HEK293 (cell line): ENCODE data around the gene DLG2.

Experiments used
- CTCF ChIA-PET: fragments of 350-600 bp; formaldehyde crosslinking; extraction: SDS; loops from one replicate; lab custom pipeline; 2021; ENCODE audit warnings: antibody characterized with exemption; lab: Yijun Ruan, JAX
- POLR2A ChIA-PET: fragments of 300-600 bp; formaldehyde crosslinking; extraction: SDS; loops from one replicate; lab custom pipeline; 2020; ENCODE audit warnings: antibody characterized with exemption, inconsistent platforms; lab: Yijun Ruan, JAX
- H3K27ac ChIP-seq: fragments of 200-500 bp; sonication (Bioruptor generic); 2 replicates; pipeline ENCODE4 v1.5.1; 2014; ENCODE audit warnings: low read depth, low read length, control low read depth, inconsistent platforms; ENCODE audit errors: extremely low read depth
- H3K36me3 ChIP-seq, 2 experiments: fragments of 200-500 bp in 1 of 2; sonication (Bioruptor generic) in 1 of 2; 1 replicate in 1 of 2; 2 replicates in 1 of 2; pipeline ENCODE4 v1.5.1; 2014 to 2017; ENCODE audit warnings: inconsistent platforms in 2 of 2, low read length in 2 of 2; ENCODE audit not compliant: control insufficient read depth in 2 of 2, insufficient read depth in 1 of 2
- H3K4me1 ChIP-seq: fragments of 200-500 bp; sonication (Bioruptor generic); 2 replicates; pipeline ENCODE4 v1.5.1; 2014; ENCODE audit warnings: mild to moderate bottlenecking, low read length, inconsistent platforms; ENCODE audit not compliant: control insufficient read depth, insufficient read depth
- H3K4me3 ChIP-seq: 2 replicates; pipeline ENCODE4 v1.5.1; 2011; ENCODE audit warnings: low read depth, mild to moderate bottlenecking, control low read depth, low read length, moderate library complexity
- H3K9me3 ChIP-seq: fragments of 200-500 bp; sonication (Bioruptor generic); 2 replicates; pipeline ENCODE4 v1.5.1; 2014; ENCODE audit warnings: low read depth, low read length, inconsistent platforms; ENCODE audit not compliant: control insufficient read depth, insufficient read depth
- INSM2 ChIP-seq: fragments of 450-650 bp; formaldehyde crosslinking; IDR thresholded peaks from 2 replicates; pipeline ENCODE4 v1.5.1; 2016; ENCODE audit warnings: missing biosample characterization, missing genetic modification characterization
- OVOL3 ChIP-seq: fragments of 450-650 bp; formaldehyde crosslinking; IDR thresholded peaks from 2 replicates; pipeline ENCODE4 v1.5.1; 2016; ENCODE audit warnings: missing biosample characterization, missing genetic modification characterization
- PRDM2 ChIP-seq: fragments of 450-650 bp; formaldehyde crosslinking; IDR thresholded peaks from 2 replicates; pipeline ENCODE4 v1.5.1; 2016; ENCODE audit warnings: missing biosample characterization, missing genetic modification characterization, borderline replicate concordance
- ZBTB1 ChIP-seq: fragments of 450-650 bp; formaldehyde crosslinking; IDR thresholded peaks from 2 replicates; pipeline ENCODE4 v1.5.1; 2016; ENCODE audit warnings: missing biosample characterization, missing genetic modification characterization
- ZBTB26 ChIP-seq: fragments of 450-650 bp; formaldehyde crosslinking; optimal IDR thresholded peaks from 2 replicates; pipeline ENCODE3; 2016; ENCODE audit warnings: missing biosample characterization, mild to moderate bottlenecking, missing genetic modification characterization
- ZNF10 ChIP-seq: fragments of 450-650 bp; formaldehyde crosslinking; IDR thresholded peaks from 2 replicates; pipeline ENCODE4 v1.5.1; 2017; ENCODE audit warnings: missing biosample characterization, missing genetic modification characterization
- ZNF148 ChIP-seq: fragments of 450-650 bp; formaldehyde crosslinking; IDR thresholded peaks from 2 replicates; pipeline ENCODE4 v1.5.0; 2017; ENCODE audit warnings: missing biosample characterization, missing genetic modification characterization, borderline replicate concordance
- ZNF24 ChIP-seq: fragments of 450-650 bp; formaldehyde crosslinking; IDR thresholded peaks from 2 replicates; pipeline ENCODE4 v1.5.1; 2016; ENCODE audit warnings: missing biosample characterization, missing genetic modification characterization
- ZNF266 ChIP-seq: fragments of 450-650 bp; formaldehyde crosslinking; IDR thresholded peaks from 2 replicates; pipeline ENCODE4 v1.5.1; 2016; ENCODE audit warnings: missing biosample characterization, missing genetic modification characterization, low read depth
- ZNF404 ChIP-seq: fragments of 450-650 bp; formaldehyde crosslinking; IDR thresholded peaks from 2 replicates; pipeline ENCODE4 v1.5.1; 2017; ENCODE audit warnings: missing biosample characterization, missing genetic modification characterization
- ZNF518A ChIP-seq: fragments of 450-650 bp; formaldehyde crosslinking; conservative IDR thresholded peaks from 2 replicates; pipeline ENCODE4 v1.5.1; 2016; ENCODE audit warnings: low read depth, missing biosample characterization, missing genetic modification characterization
- ZNF548 ChIP-seq: fragments of 450-650 bp; formaldehyde crosslinking; IDR thresholded peaks from 2 replicates; pipeline ENCODE4 v1.5.1; 2016; ENCODE audit warnings: missing biosample characterization, missing genetic modification characterization
- ZNF558 ChIP-seq: fragments of 450-650 bp; formaldehyde crosslinking; IDR thresholded peaks from 2 replicates; pipeline ENCODE4 v1.5.1; 2016; ENCODE audit warnings: missing biosample characterization, missing genetic modification characterization
- ZNF561 ChIP-seq: fragments of 450-650 bp; IDR thresholded peaks from 2 replicates; pipeline ENCODE4 v1.5.1; 2018; ENCODE audit warnings: missing biosample characterization, missing genetic modification characterization, borderline replicate concordance
- ZNF585B ChIP-seq: fragments of 450-650 bp; formaldehyde crosslinking; IDR thresholded peaks from 2 replicates; pipeline ENCODE4 v1.5.1; 2016; ENCODE audit warnings: missing biosample characterization, missing genetic modification characterization
- ZNF629 ChIP-seq: fragments of 450-650 bp; formaldehyde crosslinking; IDR thresholded peaks from 2 replicates; pipeline ENCODE4 v1.5.1; 2017; ENCODE audit warnings: missing biosample characterization, missing genetic modification characterization
- ZSCAN30 ChIP-seq: fragments of 450-650 bp; IDR thresholded peaks from 2 replicates; pipeline ENCODE4 v1.5.1; 2018; ENCODE audit warnings: missing biosample characterization, mild to moderate bottlenecking, missing genetic modification characterization, moderate library complexity

Gene DLG2

GRCh38 chr11:84628871-84629620 lies 998.1 kb downstream of the DLG2 start:
- Histone ChIP-seq H3K4me3 (no peak overlapping the region), H3K4me1 (no peaks in the 10 kb centered on the region), H3K27ac (no peak overlapping the region)
- CTCF ChIA-PET: interaction anchor here (0.6 to 1.0 kb wide), 2 partner anchors 13 to 78 kb away, joined by 4 read pairs; no protein-coding TSS in a partner anchor
- TF ChIP-seq ZNF518A (no peak), ZNF629 (tag by site-specific recombination) (no peak), OVOL3 (tag by site-specific recombination) (no peak), ZNF10 (no peak), ZNF266 (tag by site-specific recombination) (no peak), ZNF24 (no peak), INSM2 (tag by site-specific recombination) (no peak), ZNF585B (tag by site-specific recombination) (no peak), ZNF548 (tag by site-specific recombination) (no peak), ZBTB26 (tag by site-specific recombination) (no peak), ZBTB1 (no peak), ZNF404 (no peak), PRDM2 (tag by site-specific recombination) (no peak), ZNF561 (no peak), ZSCAN30 (tag by site-specific recombination) (no peak), ZNF558 (tag by site-specific recombination) (no peak), ZNF148 (tag by site-specific recombination) (no peak)
- TF ChIP-seq, all 188 proteins: peak for 0
- H3K36me3 ChIP-seq: no peaks in the 10 kb centered on the region
- no peaks in the 10 kb centered on the region for H3K9me3 ChIP-seq
- POLR2A ChIA-PET: no interaction called here
